GM11168 (cell line): ENCODE measurements around the gene TOX2.

Source experiments
- in situ Hi-C: fragments of 300-500 bp; cut with MboI; formaldehyde crosslinking; loops from one replicate; pipeline ENCODE4 v1.12.0; 2022; ENCODE audit warnings: low sequenced_read_pairs; ENCODE audit not compliant: unreplicated experiment

TOX2 gene

GRCh38 chr20:43938932-43939761 lies 24.5 kb downstream of the TOX2 start:
- in situ Hi-C loops, result no loop called here

GRCh38 chr20:43939762-43940121 lies 25.1 kb downstream of the TOX2 start:
- in situ Hi-C loops, result no loop called here

- in situ Hi-C loops, result no loop called here
These were observed 26.0 kb downstream of the TOX2 start for GRCh38 chr20:43940518-43941225.

- in situ Hi-C loops, result no loop called here
These were observed 27.0 kb downstream of the TOX2 start for GRCh38 chr20:43941476-43942200.

GRCh38 chr20:43942201-43942590 lies 27.5 kb downstream of the TOX2 start:
- in situ Hi-C loops, result no loop called here

- in situ Hi-C loops, result no loop called here
These were observed 28.1 kb downstream of the TOX2 start for GRCh38 chr20:43942667-43943285.

GRCh38 chr20:43943725-43944124 lies 29.1 kb downstream of the TOX2 start:
- in situ Hi-C loops, result no loop called here

GRCh38 chr20:43944653-43945235 lies 30.1 kb downstream of the TOX2 start:
- in situ Hi-C loops, result no loop called here

GRCh38 chr20:43945391-43946205 lies 30.9 kb downstream of the TOX2 start:
- in situ Hi-C loops, result no loop called here

- in situ Hi-C loops, result no loop called here
These were observed 31.5 kb downstream of the TOX2 start for GRCh38 chr20:43946206-43946491.

- in situ Hi-C loops, result no loop called here
These were observed 32.1 kb downstream of the TOX2 start for GRCh38 chr20:43946659-43947315.

- in situ Hi-C loops, result no loop called here
These were observed 32.7 kb downstream of the TOX2 start for GRCh38 chr20:43947316-43947710.

GRCh38 chr20:43948455-43948854 lies 33.8 kb downstream of the TOX2 start:
- in situ Hi-C loops, result no loop called here

GRCh38 chr20:43949248-43949647 lies 34.6 kb downstream of the TOX2 start:
- in situ Hi-C loops, result no loop called here

- in situ Hi-C loops, result no loop called here
These were observed 35.3 kb downstream of the TOX2 start for GRCh38 chr20:43949741-43950618.

- in situ Hi-C loops, result no loop called here
These were observed 39.4 kb downstream of the TOX2 start for GRCh38 chr20:43953919-43954592.

- in situ Hi-C loops, result no loop called here
These were observed 40.0 kb downstream of the TOX2 start for GRCh38 chr20:43954704-43955061.
